Tibial artery (tissue), 4 donors: ENCODE results near the gene ADAM11.

Source experiments
- DNase-seq, 2 donors: peaks; one replicate each; pipeline ENCODE4 v3.0.0-alpha.2; 2019
- H3K27ac ChIP-seq, 2 donors: fragments of 200-600 bp; sonication (generic) in 1 of 2; 1 replicate in 1 of 2; 2 replicates in 1 of 2; pipeline ENCODE4 v1.5.1; 2018 to 2019; ENCODE audit warnings: mild to moderate bottlenecking in 1 of 2
- H3K27me3 ChIP-seq, 2 donors: fragments of 200-600 bp; sonication (generic) in 1 of 2; one replicate each; pipeline versions ENCODE4 v1.5.1 to v1.6.0; 2016 to 2019
- H3K36me3 ChIP-seq, 3 donors: fragments of 200-600 bp; sonication (generic) in 2 of 3; one replicate each; pipeline ENCODE4 v1.5.1; 2016 to 2019; ENCODE audit warnings: mild to moderate bottlenecking in 2 of 3
- H3K4me1 ChIP-seq, 4 donors: fragments of 200-600 bp; sonication (generic) in 2 of 4; 1 replicate in 3 of 4; 2 replicates in 1 of 4; pipeline ENCODE4 v1.5.1; 2016 to 2019
- H3K4me3 ChIP-seq, 2 donors: fragments of 200-600 bp; sonication (generic) in 1 of 2; 1 replicate in 1 of 2; 2 replicates in 1 of 2; pipeline ENCODE4 v1.5.1; 2018 to 2019; ENCODE audit warnings: mild to moderate bottlenecking in 2 of 2
- H3K9me3 ChIP-seq, 3 donors: fragments of 200-600 bp; sonication (generic) in 1 of 3; one replicate each; pipeline ENCODE4 v1.5.1; 2016 to 2019
- CTCF ChIP-seq, 2 experiments: fragments of 200-600 bp in 1 of 2; fragments of 450-650 bp in 1 of 2; IDR thresholded peaks; one replicate each; pipeline ENCODE4 v1.5.1; 2017 to 2019; ENCODE audit warnings: antibody characterized with exemption in 2 of 2, mild to moderate bottlenecking in 1 of 2, moderate library complexity in 1 of 2
- intact Hi-C: fragments of 100-400 bp; cut with DNase I; formaldehyde crosslinking; loops from one replicate; pipeline ENCODE4 v1.15.0; 2023; ENCODE audit warnings: low total_unique reads

Gene ADAM11

GRCh38 chr17:44770166-44770925 lies 11.6 kb downstream of the ADAM11 start:
- intact Hi-C loops, result no loop called here
- H3K27me3 ChIP-seq, result peaks cover 0 to 77% of the 10 kb centered on the region in 2 donors
- H3K9me3 ChIP-seq, result no peaks in the 10 kb centered on the region
- no peak overlapping the region for H3K4me3 ChIP-seq
- no peak for DNase-seq
- peaks cover 0 to 6% (median 5%) of the 10 kb centered on the region in 4 donors for H3K4me1 ChIP-seq
- no peak overlapping the region for H3K27ac ChIP-seq
- H3K36me3 ChIP-seq, result no peaks in the 10 kb centered on the region
- no peak for TF ChIP-seq CTCF (IDR thresholded peaks at IDR 0.05)

- H3K4me1 ChIP-seq, result peaks cover 0 to 19% (median 14%) of the 10 kb centered on the region in 4 donors
- no peaks in the 10 kb centered on the region for H3K9me3 ChIP-seq
- H3K36me3 ChIP-seq, result no peaks in the 10 kb centered on the region
- intact Hi-C loops, result no loop called here
- DNase-seq, result no peak
- no peak overlapping the region for H3K4me3 ChIP-seq
- peaks cover 0 to 65% of the 10 kb centered on the region in 2 donors for H3K27me3 ChIP-seq
- H3K27ac ChIP-seq, result no peak overlapping the region
- TF ChIP-seq CTCF (IDR thresholded peaks at IDR 0.05), result no peak
Observed at GRCh38 chr17:44772308-44773045, 13.7 kb downstream of the ADAM11 start.

GRCh38 chr17:44773140-44773539 lies 14.4 kb downstream of the ADAM11 start:
- intact Hi-C loops, result no loop called here
- no peak for DNase-seq
- Histone ChIP-seq H3K36me3 (no peaks in the 10 kb centered on the region), H3K4me3 (no peak overlapping the region), H3K27ac (no peak overlapping the region), H3K9me3 (no peaks in the 10 kb centered on the region), H3K27me3 (peaks cover 0 to 58% of the 10 kb centered on the region in 2 donors), H3K4me1 (peaks cover 0 to 19% (median 14%) of the 10 kb centered on the region in 4 donors)
- no peak for TF ChIP-seq CTCF (IDR thresholded peaks at IDR 0.05)

- Histone ChIP-seq H3K27ac (no peak overlapping the region), H3K9me3 (no peaks in the 10 kb centered on the region), H3K4me1 (peaks cover 0 to 28% (median 22%) of the 10 kb centered on the region in 4 donors), H3K4me3 (peak overlapping the region; percentile 51 to 73), H3K27me3 (peaks cover 0 to 46% of the 10 kb centered on the region in 2 donors), H3K36me3 (no peaks in the 10 kb centered on the region)
- intact Hi-C loops, result loop anchor here (2.0 to 5.0 kb wide), 2 partner anchors 90 to 248 kb away; no protein-coding TSS in a partner anchor
- TF ChIP-seq CTCF (IDR thresholded peaks at IDR 0.05), result peak; percentile 99 to 100
- DNase-seq, result peak; percentile 89 to 90
Observed at GRCh38 chr17:44774271-44775135, 15.7 kb downstream of the ADAM11 start.

- Histone ChIP-seq H3K36me3 (no peaks in the 10 kb centered on the region), H3K4me1 (peaks cover 0 to 32% (median 23%) of the 10 kb centered on the region in 4 donors), H3K27me3 (peaks cover 0 to 38% of the 10 kb centered on the region in 2 donors), H3K9me3 (no peaks in the 10 kb centered on the region), H3K27ac (no peak overlapping the region), H3K4me3 (peak overlapping the region; percentile 51 to 73)
- no peak for TF ChIP-seq CTCF (IDR thresholded peaks at IDR 0.05)
- intact Hi-C loops, result loop anchor here (2.0 to 5.0 kb wide), 2 partner anchors 90 to 247 kb away; no protein-coding TSS in a partner anchor
- DNase-seq, result peak; percentile 95 to 97
Observed at GRCh38 chr17:44775136-44775837, 16.5 kb downstream of the ADAM11 start.
